GM23248 (cell line): ENCODE measurements around the gene SLC6A19. TPM values are rescaled to one million over a fixed set of nuclear protein-coding genes. Genes with fewer than 3 reads are reported as not detected.

Source experiments
- DNase-seq: peaks from one replicate; pipeline ENCODE4 v3.0.0-alpha.2; 2015
- H2AFZ ChIP-seq: fragments of 200-600 bp; sonication (generic); 2 replicates; pipeline ENCODE4 v1.6.1; 2016; ENCODE audit warnings: antibody characterized with exemption
- H3F3A ChIP-seq: fragments of 200-600 bp; sonication (generic); 2 replicates; pipeline ENCODE4 v1.6.1; 2016; ENCODE audit warnings: mild to moderate bottlenecking, antibody characterized with exemption, mixed run types; ENCODE audit not compliant: insufficient read depth
- H3K27ac ChIP-seq: fragments of 200-600 bp; sonication (generic); 2 replicates; pipeline ENCODE4 v1.5.1; 2016; ENCODE audit warnings: mild to moderate bottlenecking
- H3K27me3 ChIP-seq: fragments of 200-600 bp; sonication (generic); replicated peaks from 2 replicates; pipeline ENCODE4 v1.6.1; 2016; ENCODE audit warnings: mild to moderate bottlenecking; ENCODE audit not compliant: insufficient read depth
- H3K36me3 ChIP-seq: fragments of 200-600 bp; sonication (generic); 2 replicates; pipeline ENCODE4 v1.6.1; 2016; ENCODE audit warnings: low read depth, mild to moderate bottlenecking
- H3K4me1 ChIP-seq: fragments of 200-600 bp; sonication (generic); 2 replicates; pipeline ENCODE4 v1.6.1; 2016; ENCODE audit warnings: mild to moderate bottlenecking; ENCODE audit not compliant: insufficient read depth
- H3K4me2 ChIP-seq: fragments of 200-600 bp; sonication (generic); one replicate; pipeline ENCODE4 v1.6.1; 2016; ENCODE audit warnings: mild to moderate bottlenecking; ENCODE audit not compliant: unreplicated experiment
- H3K4me3 ChIP-seq: fragments of 200-600 bp; sonication (generic); 2 replicates; pipeline ENCODE4 v1.5.1; 2016; ENCODE audit warnings: mild to moderate bottlenecking
- H3K79me2 ChIP-seq: fragments of 200-600 bp; sonication (generic); 2 replicates; pipeline ENCODE4 v1.6.1; 2016; ENCODE audit warnings: mild to moderate bottlenecking; ENCODE audit not compliant: insufficient read depth
- H3K9ac ChIP-seq: fragments of 200-600 bp; sonication (generic); 2 replicates; pipeline ENCODE4 v1.6.1; 2016; ENCODE audit warnings: mild to moderate bottlenecking
- H3K9me2 ChIP-seq: fragments of 200-600 bp; sonication (generic); 2 replicates; pipeline ENCODE4 v1.6.1; 2016; ENCODE audit warnings: mixed run types, mild to moderate bottlenecking, moderate library complexity; ENCODE audit not compliant: insufficient read depth
- H3K9me3 ChIP-seq: fragments of 200-600 bp; sonication (generic); one replicate; pipeline ENCODE4 v1.6.1; 2017; ENCODE audit warnings: low read depth
- H4K20me1 ChIP-seq: fragments of 200-600 bp; sonication (generic); 2 replicates; pipeline ENCODE4 v1.6.0; 2016; ENCODE audit not compliant: insufficient read depth
- EZH2 ChIP-seq: fragments of 200-600 bp; sonication (generic); IDR thresholded peaks from 2 replicates; pipeline ENCODE4 v1.6.1; 2018; ENCODE audit warnings: antibody characterized with exemption, mild to moderate bottlenecking; ENCODE audit not compliant: insufficient read depth, poor library complexity, severe bottlenecking
- EZH2phosphoT487 ChIP-seq: fragments of 200-600 bp; sonication (generic); IDR thresholded peaks from 2 replicates; pipeline ENCODE4 v1.6.1; 2018; ENCODE audit warnings: antibody characterized with exemption, moderate library complexity, mild to moderate bottlenecking, low read depth; ENCODE audit not compliant: insufficient read depth
- whole genome bisulfite sequencing, 2 experiments: methylation state at CpG; one replicate each; pipeline ENCODE4 v1.1.6; 2015 to 2017; ENCODE audit warnings: low lambda C conversion rate in 2 of 2, low coverage in 1 of 2; ENCODE audit errors: missing lambda C conversion rate in 2 of 2; 5-methylcytosine and 5-hydroxymethylcytosine counted together
- in situ Hi-C: fragments of 300-500 bp; cut with MboI; formaldehyde crosslinking; loops from 2 replicates; pipeline ENCODE4 v1.15.0; 2020
- polyA plus RNA-seq: library from polyadenylated mRNA; unstranded; fragments of >200 nt; fragmentation: Nextera tagmentation; extraction: Ambion mirVana; gene quantifications from 2 replicates; pipeline ENCODE4 v1.2.1, GENCODE V29; 2016
- total RNA-seq: library from RNA; depleted of rRNA; stranded (reverse); fragments of >200 nt; shearing (Covaris generic); gene quantifications from 2 replicates; pipeline ENCODE4 v1.2.3, GENCODE V29; 2014

The SLC6A19 gene
- total and polyA plus RNA-seq, 2 experiments from 2014 or later, result not detected

GRCh38 chr5:1212881-1213280 is 11.5 kb downstream of the SLC6A19 start:
- Histone ChIP-seq H3K9me3 (no peaks in the 10 kb centered on the region), H4K20me1 (no peaks in the 10 kb centered on the region), H3K4me2 (no peak overlapping the region), H3K4me3 (no peak overlapping the region), H3K4me1 (no peaks in the 10 kb centered on the region), H3K27ac (no peak overlapping the region), H3K27me3 (no peaks in the 10 kb centered on the region), H3K79me2 (no peaks in the 10 kb centered on the region), H3K36me3 (no peaks in the 10 kb centered on the region), H3K9ac (no peak overlapping the region), H2AFZ (no peak overlapping the region), H3F3A (no peaks in the 10 kb centered on the region), H3K9me2 (no peaks in the 10 kb centered on the region)
- 75 to 78% methylated on average over 4 to 18 of the region's 18 CpGs for WGBS, 2 experiments
- in situ Hi-C loops, result no loop called here
- TF ChIP-seq EZH2 (no peak), EZH2phosphoT487 (no peak)
- no peak for DNase-seq

- in situ Hi-C loops, result no loop called here
- H3K9ac ChIP-seq, result no peak overlapping the region
- no peak overlapping the region for H3K4me2 ChIP-seq
- no peaks in the 10 kb centered on the region for H4K20me1 ChIP-seq
- H3K27ac ChIP-seq, result no peak overlapping the region
- H3K4me1 ChIP-seq, result no peaks in the 10 kb centered on the region
- no peaks in the 10 kb centered on the region for H3K9me3 ChIP-seq
- H3K79me2 ChIP-seq, result no peaks in the 10 kb centered on the region
- no peaks in the 10 kb centered on the region for H3K36me3 ChIP-seq
- no peaks in the 10 kb centered on the region for H3F3A ChIP-seq
- DNase-seq, result no peak
- H2AFZ ChIP-seq, result no peak overlapping the region
- WGBS, 2 experiments, result 80 to 81% methylated on average over 24 to 25 of the region's 25 CpGs
- no peak for TF ChIP-seq EZH2phosphoT487
- TF ChIP-seq EZH2, result no peak
- H3K4me3 ChIP-seq, result no peak overlapping the region
- no peaks in the 10 kb centered on the region for H3K27me3 ChIP-seq
- H3K9me2 ChIP-seq, result no peaks in the 10 kb centered on the region
Measured at GRCh38 chr5:1213508-1214162, 12.2 kb downstream of the SLC6A19 start.

GRCh38 chr5:1214163-1214935 is 13.0 kb downstream of the SLC6A19 start:
- in situ Hi-C loops, result no loop called here
- Histone ChIP-seq H3K27ac (no peak overlapping the region), H3K36me3 (no peaks in the 10 kb centered on the region), H4K20me1 (no peaks in the 10 kb centered on the region), H2AFZ (no peak overlapping the region), H3K4me2 (no peak overlapping the region), H3K4me3 (no peak overlapping the region), H3K4me1 (no peaks in the 10 kb centered on the region), H3K9me3 (no peaks in the 10 kb centered on the region), H3K79me2 (no peaks in the 10 kb centered on the region), H3K27me3 (no peaks in the 10 kb centered on the region), H3F3A (no peaks in the 10 kb centered on the region), H3K9ac (no peak overlapping the region), H3K9me2 (no peaks in the 10 kb centered on the region)
- DNase-seq, result no peak
- TF ChIP-seq EZH2 (no peak), EZH2phosphoT487 (no peak)
- WGBS, 2 experiments, result 42 to 48% methylated on average over 18 to 22 of the region's 22 CpGs

GRCh38 chr5:1214936-1215220 is 13.5 kb downstream of the SLC6A19 start:
- no peak for DNase-seq
- H3K9me3 ChIP-seq, result no peaks in the 10 kb centered on the region
- in situ Hi-C loops, result no loop called here
- H3K27me3 ChIP-seq, result no peaks in the 10 kb centered on the region
- WGBS, 2 experiments, result 50 to 51% methylated on average over 2 of the region's 2 CpGs
- H3K27ac ChIP-seq, result no peak overlapping the region
- H3K36me3 ChIP-seq, result no peaks in the 10 kb centered on the region
- H3F3A ChIP-seq, result no peaks in the 10 kb centered on the region
- no peak overlapping the region for H3K4me3 ChIP-seq
- no peak overlapping the region for H2AFZ ChIP-seq
- no peak overlapping the region for H3K9ac ChIP-seq
- H3K79me2 ChIP-seq, result no peaks in the 10 kb centered on the region
- H3K9me2 ChIP-seq, result no peaks in the 10 kb centered on the region
- H3K4me2 ChIP-seq, result no peak overlapping the region
- H3K4me1 ChIP-seq, result no peaks in the 10 kb centered on the region
- H4K20me1 ChIP-seq, result no peaks in the 10 kb centered on the region
- no peak for TF ChIP-seq EZH2
- no peak for TF ChIP-seq EZH2phosphoT487
